T1000 (cell line): ENCODE measurements around the gene HEMGN.
A peak's percentile ranks its signal among the peaks of the same experiment; 100 is the strongest.
"Not testable (repeated sequence)": the region's sequence is repeated elsewhere in the genome, so short reads cannot be mapped to it uniquely, and the experiment has no call there.

Experiments used
- DNase-seq: peaks from one replicate; lab custom pipeline; 2025; ENCODE audit warnings: mixed read lengths; lab: John Stamatoyannopoulos, UW

Gene HEMGN, protein sequence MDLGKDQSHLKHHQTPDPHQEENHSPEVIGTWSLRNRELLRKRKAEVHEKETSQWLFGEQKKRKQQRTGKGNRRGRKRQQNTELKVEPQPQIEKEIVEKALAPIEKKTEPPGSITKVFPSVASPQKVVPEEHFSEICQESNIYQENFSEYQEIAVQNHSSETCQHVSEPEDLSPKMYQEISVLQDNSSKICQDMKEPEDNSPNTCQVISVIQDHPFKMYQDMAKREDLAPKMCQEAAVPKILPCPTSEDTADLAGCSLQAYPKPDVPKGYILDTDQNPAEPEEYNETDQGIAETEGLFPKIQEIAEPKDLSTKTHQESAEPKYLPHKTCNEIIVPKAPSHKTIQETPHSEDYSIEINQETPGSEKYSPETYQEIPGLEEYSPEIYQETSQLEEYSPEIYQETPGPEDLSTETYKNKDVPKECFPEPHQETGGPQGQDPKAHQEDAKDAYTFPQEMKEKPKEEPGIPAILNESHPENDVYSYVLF

DNA sequence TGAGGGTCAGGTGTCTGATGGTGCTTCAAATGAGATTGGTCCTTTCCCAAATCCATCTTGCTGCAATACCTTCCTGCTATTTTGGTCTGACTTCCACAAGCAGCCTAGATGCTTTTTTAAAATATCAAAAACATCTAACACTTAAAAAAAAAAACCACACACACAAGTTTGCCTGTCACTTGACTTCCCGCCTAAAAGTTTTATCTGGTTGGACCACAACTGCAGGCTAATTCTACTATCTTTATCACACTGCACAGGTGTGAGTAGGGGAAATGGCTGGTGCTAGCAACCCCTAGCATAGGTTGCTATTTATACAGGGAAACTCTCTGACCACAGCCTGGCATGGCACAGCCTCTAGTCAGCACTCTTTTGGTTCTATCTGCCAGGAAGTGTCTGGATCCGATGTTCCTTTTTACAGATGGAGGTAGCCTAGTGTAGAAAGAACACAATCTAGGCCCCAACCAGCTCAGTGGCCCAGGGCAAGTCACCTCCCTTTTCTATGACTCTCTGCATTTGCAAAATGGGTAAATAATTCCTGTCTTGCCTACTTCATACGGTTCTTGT is at the start of gene HEMGN:
TSS of gene HEMGN (minus strand) at position 92 of the 564 bp plus-strand sequence. CDS start at position 56, 36 bp downstream.
- no peak for DNase-seq

GRCh38 chr9:97987487-97987886 is 49.5 kb upstream of the HEMGN start:
- DNase-seq, result no peak

DNA sequence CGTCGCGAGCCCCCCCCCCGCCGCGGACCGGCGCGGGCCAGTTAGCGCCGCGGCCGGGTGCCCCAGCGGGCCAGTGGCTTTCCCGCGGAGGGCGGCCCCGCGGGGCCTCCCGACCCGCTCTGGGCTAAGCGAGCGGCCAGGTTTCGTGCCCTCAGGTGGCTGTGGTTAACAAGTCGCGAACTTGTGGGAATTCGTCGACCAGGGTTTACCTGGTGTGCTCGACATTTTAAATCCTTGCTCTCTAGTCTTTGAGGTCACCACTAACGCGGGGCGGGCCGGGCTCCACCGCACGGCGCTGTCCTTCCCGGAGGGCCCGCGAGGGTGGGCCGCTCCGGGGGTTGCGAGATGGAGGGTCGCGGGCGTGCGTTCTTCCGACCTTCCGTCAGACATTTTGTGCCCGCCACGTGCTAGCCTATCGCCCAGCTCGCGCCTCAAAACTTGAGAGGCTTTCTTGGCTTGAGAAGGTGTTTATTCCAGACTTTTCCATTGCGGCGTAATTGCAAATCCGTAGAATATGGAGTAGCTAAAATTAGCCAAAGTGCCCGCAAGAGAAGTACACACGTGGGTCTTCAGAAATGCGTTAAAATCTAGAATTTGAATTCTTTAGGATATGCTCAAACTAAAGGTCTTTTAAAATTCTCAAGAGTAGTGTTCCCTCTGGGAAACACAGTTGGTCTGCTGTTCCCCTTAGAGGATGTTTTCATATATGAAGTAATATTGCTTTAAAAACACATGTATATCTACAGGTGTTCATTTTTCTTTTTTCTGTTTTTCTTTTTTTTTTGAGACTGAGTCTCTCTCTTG is 47.3 kb upstream of the HEMGN start:
- DNase-seq, result no peak

DNA sequence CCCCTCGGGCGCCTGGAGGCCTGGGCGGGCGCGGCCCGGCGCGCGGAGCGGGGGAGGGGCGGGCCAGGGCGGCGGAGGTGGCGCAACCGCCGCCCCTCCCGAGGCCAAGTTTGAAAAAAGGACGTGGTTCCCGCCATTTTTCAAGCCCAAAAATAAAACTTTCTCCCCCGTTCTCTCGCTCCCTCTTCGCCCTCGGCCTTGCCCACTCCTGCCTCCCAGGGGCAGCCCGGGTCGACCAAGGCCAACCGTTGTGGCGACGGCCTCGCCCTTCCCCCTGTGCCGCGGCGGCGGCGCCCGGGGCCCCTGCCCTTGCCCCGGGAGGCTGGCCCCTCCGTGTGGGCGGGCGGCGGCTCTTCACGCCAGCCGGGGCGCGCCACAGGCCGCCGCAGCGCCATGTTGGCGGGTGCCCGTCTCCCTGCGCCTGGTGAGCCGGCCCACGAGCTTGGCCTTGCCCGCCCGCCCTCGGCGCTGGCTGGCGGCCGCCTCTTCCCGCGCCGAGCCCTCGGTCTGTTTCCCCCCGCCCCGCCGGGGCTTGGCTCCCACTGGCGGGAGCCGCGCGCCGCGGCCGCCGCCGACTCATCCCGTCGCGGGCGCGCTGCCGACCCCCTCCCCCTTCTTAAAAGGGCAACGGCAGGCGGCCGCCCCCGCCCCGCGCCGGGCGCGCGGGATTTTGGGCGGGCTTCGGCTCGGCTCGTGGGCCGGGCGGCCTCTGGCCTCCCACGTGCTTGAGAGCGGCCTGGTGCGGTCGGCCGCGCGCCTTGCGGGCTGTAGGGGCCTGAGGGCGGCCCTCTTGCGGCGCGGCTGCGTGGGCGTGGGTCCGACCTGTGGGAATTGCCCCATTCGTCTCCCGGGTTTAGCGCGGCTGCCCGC is 46.5 kb upstream of the HEMGN start:
- peak; percentile 63 for DNase-seq

DNA sequence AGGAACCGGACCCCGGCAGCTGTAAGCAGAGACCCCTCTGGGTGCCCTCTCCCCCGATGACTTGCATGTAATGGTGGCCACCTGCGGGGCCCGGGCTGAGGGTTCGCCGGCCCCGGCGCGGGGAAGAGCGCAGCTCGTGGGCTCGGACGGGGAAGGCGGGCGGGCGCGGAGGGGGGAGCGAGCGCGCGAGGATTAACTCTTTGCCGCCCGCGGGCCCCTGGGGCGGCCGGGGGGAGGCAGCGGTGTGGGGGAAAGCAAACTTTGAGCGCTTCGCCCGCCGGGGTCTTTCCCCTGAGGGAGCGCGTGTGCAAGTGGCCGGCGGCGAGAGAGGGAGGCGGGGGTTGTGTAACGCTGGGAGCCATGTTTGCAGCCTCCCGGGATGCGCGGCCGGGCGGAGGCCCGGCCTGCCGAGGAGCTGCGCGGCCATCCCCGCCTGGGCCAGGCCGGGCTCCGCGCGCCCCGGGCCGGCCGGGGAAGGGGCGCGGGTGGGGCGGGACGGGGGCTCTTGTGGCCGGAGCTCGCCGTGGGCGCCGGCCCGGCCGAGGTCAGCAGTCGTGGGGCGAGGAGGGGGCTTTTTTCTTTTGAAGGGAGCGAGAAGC is 45.7 kb upstream of the HEMGN start:
- DNase-seq, result no peak

GRCh38 chr9:97982683-97983588 is 45.0 kb upstream of the HEMGN start, which contains the start of gene ANP32B:
ANP32B (plus strand) TSS chr9:97983341; CDS start chr9:97983556, 215 bp downstream.
- DNase-seq, result peak; percentile 85

DNA sequence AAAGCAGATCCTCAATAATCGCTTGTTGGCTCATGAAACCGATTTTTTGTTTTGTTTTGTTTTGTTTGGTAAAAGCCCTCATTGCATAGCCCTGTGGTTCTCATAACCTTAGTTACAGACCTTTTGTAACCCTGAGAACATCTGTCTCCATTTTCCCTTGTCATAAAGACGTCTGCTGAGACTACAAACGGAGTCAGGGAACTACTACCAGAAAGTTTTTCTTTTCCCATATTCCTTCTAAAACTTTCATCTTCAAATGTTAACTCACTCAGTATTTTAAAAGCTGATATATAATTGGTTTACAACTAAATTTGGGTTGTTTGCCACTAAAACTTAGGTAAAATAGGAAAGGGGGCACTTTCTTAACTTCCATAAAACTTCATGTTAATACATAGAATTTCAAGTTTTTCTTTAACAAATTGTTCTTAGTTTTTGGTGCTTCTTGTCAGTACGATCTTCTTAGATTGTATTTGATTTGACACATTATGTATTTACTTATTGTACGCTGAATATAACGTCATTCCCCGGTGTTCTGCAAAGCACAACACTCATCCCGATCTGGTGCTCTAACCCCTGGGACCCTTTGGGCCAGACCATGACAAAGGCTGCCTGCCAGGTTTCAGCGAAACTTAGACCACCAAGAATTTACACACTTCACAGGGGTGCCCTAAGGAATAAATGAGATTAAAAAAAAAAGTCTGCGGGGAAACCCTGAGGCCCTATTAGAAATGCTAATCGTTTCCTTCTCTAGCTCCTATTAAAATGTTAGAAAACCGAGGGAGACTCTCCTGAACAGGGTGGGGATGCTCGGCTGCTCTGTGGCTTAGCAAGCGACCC is 44.1 kb upstream of the HEMGN start:
- DNase-seq, result no peak

DNA sequence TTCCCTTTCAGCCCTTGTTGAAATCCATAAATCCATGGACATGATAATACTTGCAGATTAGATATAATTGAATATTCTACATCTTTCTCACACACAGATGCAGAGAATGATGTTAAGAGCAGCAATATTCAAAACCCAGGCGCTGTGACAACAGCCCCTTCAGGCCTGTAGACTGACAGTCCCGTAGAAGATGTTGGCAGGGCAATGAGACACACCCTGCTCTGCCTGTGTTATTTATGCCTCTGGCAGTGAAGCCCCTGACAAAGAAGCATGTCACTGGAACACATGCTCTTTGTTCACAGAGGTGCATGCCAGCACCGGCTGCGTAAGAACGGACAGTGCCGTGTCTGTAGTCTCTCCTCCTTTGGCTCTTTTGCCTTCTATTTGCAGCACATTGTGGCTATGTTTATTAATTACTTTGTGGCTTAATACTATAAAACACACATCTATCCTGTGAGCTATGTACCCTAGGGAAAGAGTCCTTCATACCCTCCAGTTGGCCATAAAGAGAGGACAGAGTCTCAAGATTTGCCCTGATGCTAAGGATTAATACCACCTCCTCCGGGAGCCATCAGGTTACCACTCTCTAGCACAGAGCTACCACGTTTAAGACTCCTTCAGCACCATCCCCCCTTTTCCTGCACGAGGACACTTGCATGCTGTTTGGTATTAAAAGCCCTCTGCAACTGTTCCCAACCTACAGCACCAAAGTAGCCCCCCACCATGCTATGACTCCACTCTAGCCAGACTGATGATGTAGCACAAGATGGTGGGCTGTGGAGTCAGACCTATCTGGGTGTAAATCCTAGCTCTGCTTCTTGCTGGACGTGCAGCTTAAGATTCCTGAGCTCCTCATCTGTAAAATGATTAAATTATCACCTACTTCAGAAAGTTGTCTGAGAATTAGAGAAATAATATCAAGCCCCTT is 43.2 kb upstream of the HEMGN start:
- no peak for DNase-seq

GRCh38 chr9:97980479-97980803 is 42.5 kb upstream of the HEMGN start:
- DNase-seq, result no peak

GRCh38 chr9:97979788-97980478 is 42.0 kb upstream of the HEMGN start:
- DNase-seq, result no peak

GRCh38 chr9:97978371-97979130 is 40.6 kb upstream of the HEMGN start:
- DNase-seq, result no peak

GRCh38 chr9:97976633-97977032 is 38.7 kb upstream of the HEMGN start:
- DNase-seq, result not testable (repeated sequence)

DNA sequence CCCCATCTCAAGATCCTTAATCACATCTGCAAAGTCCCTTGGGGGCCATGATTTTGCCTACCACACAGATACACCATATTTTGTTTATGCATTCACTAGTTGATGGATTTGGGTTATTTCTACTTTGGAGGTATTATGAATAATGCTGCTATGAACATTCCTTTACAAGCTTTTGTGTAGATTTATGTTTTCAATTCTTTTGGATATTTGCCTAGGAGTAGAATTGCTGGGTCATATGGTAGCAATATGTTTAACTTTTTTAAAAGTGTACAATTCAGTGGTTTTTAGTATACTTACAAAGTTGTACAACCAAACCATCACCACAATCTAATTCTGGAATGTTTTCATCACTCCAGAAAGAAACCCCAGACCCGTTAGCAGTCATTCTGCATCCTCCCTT is 37.4 kb upstream of the HEMGN start:
- DNase-seq, result no peak

DNA sequence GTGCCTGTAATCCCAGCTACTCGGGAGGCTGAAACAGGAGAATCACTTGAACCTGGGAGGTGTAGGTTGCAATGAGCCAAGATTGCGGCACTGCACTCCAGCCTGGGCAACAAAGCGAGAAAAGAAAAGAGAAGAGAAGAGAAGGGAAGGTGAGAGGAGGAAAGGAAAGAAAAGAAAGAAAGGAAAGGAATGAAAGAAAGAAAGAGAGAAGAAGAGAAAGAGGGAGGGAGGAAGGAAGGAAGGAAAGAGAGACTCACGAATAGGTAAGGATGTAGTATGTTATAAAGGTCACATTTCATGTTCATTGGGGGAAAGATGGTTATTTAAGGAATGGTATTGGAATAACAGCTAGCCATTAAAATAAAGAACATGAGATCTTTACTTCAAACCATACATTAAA is 34.8 kb upstream of the HEMGN start:
- DNase-seq, result no peak

GRCh38 chr9:97970165-97970564 is 32.2 kb upstream of the HEMGN start:
- DNase-seq, result no peak

DNA sequence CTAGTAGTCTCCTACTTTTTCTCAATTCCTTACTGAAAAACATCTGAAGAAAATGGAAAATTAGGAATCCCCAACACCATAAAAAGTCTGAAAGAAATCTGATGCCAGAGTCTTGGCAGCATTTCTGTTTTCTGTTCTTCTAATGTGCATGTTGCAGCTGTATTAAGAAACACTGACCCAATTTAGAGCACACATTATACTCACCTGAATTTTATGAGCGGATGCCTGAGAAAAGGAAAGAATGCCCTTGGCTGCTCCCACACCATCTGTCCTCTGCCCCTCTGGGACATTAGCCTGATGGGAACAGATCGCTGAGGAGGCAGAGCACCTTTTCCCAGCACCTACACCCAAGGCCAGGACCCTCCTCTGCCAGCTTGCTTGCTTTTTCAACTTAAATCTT is 31.0 kb upstream of the HEMGN start:
- DNase-seq, result no peak

- no peak for DNase-seq
Observed at GRCh38 chr9:97966493-97966892, 28.5 kb upstream of the HEMGN start.
